Retina (tissue), 1 donor: Measurements from ENCODE around the gene PKD2.
"Not testable (repeated sequence)": the region's sequence is repeated elsewhere in the genome, so short reads cannot be mapped to it uniquely, and the experiment has no call there.

Source experiments
- DNase-seq: peaks from one replicate; pipeline ENCODE4 v3.0.0-alpha.2; 2016

The PKD2 gene

DNA sequence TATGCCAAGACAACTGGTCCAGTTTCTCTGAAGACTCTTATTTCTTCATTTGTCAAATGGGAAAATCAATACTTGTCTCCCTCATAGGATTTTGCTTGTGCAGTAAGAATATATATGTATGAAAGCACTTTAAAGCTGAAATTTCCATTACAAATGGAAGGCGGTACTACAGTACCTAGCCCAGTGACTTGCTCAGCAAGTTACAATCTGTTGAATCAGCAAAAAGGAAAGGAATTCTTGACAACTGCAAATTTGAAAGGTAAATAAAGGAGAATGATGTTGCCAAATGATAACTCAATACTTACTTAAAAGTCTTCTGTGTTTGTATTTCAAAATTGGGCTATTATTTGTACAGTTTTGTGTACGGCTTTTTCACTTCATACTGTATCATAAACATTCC, 71.1 kb downstream of the PKD2 start:
- no peak for DNase-seq

DNA sequence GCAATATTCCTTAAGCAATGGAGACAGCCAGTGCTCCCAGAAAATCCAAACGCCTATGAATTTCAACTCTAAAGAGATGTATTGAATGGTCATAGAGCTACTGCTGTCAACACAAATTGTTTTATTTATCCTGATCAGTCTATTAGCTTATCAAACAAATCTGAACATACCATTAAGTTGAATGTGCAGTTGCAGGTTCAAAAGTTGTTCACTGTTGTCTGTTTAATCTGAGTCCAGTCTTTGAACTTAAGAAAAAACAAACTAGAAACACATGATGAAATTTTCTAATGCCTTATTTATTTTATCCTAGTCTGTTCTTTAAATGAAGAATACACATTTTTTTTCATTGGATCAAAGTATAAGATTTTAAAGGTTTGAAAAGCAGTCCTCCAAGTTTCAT, 73.2 kb downstream of the PKD2 start:
- no peak for DNase-seq

DNA sequence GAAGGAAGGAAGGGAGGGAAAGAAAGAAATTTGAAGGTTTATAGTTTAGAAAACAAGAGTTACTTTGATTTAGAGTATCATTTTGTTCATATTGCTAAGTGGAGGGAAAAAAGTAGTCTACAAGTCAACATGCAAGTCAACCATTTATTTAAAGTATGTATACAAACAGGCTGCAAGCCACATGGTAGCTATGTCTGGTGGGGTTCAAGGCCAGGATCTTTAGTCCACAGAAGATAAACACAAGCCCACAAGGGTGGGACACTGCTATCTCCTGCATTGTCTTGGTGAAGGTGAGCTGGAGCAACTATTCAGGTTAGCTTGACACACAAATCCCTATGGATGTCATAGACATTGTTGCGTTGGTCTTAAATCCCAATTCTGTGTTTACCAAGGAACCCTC, 79.6 kb downstream of the PKD2 start:
- no peak for DNase-seq

DNA sequence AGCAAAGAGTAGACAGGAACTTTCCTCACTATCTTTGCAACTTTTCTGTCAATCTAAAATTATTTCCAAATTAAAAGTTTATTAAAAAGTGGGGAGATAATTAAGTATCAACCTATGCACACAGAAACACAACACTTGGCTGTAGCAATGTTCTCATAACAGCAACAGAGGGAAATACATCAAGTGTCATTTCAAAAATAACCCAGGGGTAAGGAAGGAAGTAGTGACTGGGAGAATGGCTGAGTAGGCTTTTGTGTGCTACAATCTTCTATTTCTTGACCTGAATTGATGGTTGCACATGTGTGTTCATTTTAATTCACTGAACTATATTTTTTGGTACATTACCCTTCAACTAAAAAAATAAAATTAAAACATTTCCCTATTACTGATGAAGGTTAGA, 83.5 kb downstream of the PKD2 start:
- DNase-seq, result no peak

DNA sequence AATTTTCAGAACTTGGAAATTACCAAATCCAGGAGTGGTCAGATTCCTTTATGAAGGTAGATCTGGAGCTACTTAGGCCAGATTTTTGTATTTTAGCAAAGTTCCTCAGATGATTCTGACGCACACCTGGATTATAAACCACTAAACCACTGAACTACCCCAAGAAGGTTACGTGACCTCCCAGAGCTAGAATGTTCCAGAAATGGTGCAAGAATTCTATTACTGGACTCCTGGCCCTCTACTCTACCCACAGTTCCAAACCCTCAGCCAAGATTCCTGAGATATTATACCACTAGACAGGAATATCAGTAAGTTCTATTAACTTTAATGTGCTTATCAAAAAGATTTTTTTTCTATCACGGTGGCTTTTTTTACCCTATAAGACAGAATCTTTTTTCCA, 83.9 kb downstream of the PKD2 start:
- DNase-seq, result no peak

DNA sequence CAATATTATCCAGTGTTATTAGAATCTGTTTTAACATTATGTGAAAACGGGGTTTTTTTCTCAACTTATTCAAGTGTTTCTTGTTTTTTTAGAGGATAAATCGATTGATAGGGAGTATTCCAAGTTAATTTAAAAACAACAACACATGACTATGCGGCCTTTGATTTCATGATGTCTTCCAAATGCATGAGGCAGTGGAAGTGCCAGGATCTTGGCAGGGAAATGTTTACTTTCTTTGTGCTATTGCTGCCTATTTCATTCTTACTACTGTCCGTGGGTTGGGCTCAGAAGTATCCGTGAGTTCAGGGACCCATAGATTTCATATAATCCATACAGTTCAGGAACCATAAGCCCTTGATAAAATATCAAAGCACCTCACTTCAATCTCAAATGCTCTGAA, 86.4 kb downstream of the PKD2 start:
- no peak for DNase-seq

DNA sequence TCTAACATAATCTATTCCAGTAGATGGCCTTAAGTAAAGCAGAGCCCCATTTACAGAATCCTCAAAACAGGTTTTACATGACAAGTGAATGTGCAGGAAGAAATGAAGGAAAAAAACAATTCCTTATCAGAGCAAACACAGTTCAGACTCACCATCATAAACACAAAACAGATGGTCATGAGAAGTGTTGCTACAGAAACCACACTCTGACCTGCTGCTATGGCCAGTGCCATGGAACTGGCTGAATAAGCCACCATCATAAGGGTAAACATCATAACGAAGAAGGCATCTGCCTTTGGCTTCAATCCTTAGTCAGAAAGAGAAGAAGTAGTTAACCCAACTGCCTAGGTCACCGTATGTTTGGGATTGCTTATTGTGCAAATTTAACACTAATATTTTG, 89.9 kb downstream of the PKD2 start:
- DNase-seq, result no peak

DNA sequence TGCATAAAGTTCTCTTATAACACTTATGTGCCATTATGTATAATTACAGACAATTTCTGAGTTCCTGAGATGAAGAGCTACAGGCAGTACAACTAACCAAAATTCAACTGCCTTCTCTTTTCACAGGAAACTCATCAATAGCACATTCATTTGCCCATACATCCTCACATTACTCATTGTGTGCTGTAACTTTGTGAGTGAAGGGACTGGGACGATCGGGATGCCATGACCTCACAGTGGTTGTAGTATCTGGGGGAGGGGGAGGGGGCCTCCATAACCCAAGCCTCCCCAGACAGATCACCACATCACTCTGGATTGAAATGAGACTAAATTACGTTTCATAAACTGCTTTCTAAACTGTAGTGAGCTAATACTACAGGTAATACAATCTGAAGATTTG, 90.3 kb downstream of the PKD2 start:
- no peak for DNase-seq

DNA sequence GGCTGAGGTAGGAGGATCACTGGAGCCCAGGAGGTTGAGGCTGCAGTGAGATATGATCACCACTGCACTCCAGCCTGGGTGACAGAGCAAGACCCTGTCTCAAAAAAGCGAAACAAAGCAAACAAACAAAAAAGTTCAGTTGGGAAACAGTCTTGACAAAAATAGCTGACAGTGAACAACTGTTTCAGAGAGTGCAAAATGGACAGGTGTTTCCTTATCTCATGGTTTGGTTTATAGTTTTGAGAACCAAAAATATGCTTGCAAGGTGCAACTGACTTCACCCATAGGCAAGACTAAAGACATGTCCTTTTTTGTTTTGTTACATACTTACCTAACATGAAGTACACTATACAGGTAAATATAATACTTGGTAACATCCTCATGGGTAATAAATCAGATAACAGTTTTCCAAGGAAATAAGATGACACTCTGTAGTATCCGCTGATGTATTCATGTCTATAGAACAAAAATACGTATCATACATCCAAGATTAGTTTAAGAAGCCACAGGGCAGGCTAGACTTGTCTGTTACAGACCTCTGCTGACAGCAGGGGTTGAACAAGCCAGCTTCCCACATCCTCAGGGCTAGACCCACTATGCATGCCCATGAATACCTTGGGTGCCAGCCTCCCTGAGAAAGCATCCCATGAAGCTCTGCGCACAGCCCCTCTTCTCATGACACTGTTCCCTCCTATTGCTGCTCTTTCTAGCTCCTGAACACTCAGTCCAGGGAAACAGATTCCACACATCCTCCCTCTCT, 91.7 kb downstream of the PKD2 start:
- no peak for DNase-seq

DNA sequence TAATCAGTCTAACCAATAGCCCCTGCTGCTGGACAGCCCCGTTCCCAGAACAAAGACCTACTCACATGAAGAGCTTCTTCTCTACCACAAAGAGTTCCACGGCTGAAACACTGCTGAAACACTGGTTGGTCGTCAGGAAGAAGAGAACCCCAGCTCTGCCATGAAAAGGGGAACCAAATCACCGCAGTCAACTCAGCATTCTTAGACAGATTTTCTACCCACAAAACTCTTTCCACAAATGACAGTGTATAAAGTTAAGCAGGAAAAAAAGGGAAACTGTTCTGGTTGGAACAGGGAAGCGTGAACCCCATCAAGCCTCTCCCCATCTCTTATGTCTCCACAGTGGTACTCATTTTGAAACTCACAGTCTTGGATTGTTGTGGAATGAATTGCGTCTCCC, 93.7 kb downstream of the PKD2 start:
- no peak for DNase-seq

DNA sequence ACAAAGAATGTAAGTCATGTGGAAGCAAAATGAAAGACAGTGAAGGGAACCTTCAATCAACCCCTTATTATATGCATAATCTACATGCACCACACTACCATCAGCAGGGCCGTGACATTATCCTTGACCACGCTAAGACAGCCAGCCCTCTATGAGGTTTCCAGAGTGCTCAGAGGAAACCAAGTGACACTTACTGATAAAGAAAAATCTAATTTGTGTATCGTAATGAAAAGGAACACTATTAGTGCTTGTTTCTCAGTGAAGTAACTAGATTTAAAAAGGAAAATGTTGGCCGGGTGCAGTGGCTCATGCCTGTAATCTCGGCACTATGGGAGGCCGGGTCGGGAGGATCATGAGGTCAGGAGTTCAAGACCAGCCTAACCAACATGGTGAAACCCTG, 94.6 kb downstream of the PKD2 start:
- DNase-seq, result no peak

DNA sequence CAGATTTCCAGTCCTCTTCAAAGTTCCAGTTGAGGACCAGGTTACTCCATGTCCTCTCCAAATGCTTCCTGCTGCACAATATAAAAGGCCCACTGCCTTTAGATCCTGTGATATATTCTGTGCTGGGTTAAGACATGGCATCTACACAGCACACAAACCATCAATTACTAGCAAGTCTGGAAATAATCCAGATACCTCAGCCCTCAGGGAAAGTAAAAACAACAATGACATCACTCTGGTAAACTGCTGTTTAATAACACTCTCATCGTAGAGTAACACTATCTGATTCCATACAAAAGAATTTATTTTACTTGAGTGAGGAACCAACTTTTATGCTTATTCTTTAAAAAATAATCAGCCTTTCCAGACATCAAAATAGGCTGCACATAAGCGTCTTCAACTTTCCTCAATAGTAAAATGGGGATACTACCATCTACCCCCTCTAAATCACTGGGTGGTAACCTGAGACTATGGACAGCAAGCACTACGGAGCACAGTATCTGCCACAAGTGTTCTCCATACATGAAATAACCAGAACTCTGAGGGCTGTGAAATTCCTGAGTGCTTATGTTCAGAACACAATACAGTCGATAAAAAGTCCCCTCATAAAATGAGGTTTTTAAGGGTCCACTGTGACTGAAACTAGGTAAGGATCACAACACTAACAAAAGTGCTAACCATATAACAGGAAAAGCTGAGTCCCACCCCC, 97.6 kb downstream of the PKD2 start:
- no peak for DNase-seq

DNA sequence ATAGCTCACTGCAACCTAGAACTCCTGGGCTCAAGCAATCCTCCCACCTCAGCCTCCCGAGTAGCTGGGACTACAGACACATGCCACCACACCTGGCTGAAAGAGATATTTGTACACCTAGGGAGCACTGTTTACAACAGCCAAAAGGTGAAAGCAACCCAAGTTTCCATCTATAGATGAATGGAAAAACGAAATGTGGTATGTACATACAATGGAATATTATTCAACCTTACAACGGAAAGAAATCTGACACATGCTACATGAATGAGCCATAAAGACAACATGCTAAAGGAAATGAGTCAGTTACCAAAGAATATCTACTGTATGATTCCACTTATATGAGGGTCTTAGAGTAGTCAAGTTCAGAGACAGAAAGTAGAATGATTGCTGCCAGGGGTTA, 98.8 kb downstream of the PKD2 start:
- no peak for DNase-seq

DNA sequence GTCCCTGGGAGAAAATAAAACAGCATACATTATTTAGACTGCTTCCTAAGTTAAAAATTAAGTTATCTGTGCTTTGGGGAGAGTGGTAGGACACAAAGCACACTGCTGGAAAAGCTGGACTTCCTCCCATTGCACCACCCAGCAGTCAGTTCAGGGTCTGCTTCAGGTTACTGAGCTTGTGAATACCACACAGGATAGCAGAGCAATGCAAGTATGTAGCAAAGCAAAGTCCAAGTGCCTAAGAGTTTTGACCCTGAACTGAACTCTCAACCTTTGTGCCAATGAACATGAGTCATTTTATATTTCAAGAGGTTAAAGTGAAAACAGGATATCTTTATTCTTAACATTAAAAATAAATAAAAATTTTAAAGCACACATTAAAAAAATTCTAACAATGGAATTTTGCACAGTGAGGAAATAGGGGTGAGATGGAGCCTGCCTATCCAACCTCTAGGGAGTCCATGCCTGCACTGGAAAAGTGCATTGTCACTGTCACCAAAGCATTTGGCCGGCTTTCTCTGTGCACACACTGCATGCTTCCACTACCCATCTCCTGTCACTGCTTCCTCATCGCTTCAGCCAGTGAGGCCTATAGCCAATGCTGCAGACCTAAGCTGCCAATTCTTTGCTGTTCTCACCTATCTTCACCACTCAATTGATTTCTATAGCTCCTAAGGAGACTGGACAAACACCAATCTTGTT, 100.1 kb downstream of the PKD2 start:
- DNase-seq, result no peak

DNA sequence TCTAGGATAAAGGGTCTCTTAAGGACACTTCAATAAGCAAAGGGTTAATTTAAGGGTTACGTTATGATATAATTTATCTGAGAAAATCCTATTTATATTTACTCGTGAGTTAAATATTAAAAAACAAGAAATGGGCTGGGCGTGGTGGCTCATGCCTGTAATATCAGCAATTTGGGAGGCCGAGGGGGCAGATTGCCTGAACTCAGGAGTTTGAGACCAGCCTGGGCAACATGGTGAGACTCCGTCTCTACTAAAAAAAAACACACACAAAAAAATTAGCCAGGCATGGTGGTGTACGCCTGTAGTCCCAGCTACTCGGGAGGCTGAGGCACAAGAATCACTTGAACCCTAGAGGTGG, 100.7 kb downstream of the PKD2 start:
- DNase-seq, result not testable (repeated sequence)

DNA sequence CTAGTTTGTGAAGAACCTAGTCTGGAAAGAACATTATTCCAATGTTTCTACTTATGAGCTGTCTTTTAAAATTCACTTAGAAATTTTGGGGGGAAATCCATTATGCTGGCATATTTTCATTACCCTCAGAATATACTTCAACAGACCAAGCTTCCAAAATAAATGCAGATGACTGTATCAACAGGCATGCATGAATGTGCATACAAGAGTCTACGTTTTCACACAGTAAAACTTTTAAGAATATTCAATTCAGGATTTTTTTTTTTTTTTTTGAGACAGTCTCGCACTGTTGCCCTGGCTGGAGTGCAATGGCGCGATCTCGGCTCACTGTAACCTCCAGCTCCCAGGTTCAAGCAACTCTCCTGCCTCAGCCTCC, 101.3 kb downstream of the PKD2 start:
- no peak for DNase-seq

DNA sequence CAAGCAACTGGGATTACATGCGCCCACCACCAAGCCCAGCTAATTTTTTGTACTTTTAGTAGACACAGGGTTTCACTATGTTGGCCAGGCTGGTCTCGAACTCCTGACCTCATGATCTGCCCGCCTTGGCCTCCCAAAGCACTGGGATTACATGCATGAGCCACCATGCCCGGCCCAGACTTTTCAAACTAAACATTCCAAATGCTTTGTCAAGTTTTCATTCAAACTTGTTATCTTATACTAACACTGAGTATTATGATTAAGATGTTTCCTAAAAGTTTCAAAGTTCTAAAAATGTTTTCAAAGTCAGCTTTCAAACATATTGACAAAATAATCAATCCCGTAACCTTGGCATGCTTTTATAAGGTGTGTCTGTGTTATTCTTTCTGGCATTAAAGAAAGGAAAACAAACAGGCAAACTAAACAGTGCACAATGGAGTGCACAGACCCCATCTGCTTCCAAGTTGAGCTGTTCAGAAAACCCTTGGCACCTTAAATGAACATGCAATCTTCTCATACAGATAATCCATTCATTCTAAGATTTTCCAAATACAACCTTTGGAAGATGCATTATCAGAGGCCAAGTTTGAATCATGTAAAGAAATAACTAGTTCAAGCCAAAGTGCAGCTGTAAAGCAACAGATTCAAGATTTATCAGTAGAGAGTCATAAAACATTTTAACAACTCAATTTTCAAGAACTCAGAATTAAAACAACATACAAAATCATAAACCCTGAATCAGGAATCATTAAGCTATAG, 101.9 kb downstream of the PKD2 start:
- no peak for DNase-seq

DNA sequence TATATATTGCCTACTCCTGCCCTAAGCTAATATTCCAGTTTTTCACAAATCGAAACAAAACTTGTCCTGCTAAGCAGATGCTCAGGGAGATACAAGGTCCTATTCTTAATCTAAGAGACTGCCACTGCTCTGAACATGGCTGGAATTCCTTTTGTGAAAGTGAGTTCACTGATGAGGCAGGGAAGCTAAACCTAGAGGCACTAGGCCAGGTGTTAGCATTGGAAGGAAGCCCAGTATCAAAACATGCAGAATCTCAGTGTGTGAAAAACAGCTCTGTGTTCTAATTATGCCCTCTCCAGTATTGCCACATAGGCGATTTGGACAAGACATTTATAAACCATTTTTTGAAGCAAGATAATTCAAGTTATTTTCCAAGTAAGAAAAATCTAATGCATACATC, 103.4 kb downstream of the PKD2 start:
- DNase-seq, result no peak

DNA sequence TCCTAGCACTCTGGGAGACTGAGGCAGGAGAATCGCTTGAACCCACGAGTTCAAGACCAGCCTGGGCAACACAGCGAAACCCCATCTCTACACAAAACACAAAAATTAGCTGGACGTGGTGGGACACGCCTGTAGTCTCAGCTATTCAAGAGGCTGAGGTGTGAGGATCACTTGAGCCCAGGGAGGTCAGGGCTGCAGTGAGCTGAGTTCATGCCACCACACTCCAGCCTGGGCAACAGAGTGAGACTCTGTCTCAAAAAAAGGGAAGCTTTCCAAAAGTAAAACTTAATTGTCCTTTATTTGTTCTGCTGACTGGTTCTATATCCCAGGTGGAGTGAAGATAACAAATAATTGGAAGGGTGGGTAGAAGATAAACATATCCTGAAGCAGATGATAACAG, 105.4 kb downstream of the PKD2 start:
- no peak for DNase-seq

DNA sequence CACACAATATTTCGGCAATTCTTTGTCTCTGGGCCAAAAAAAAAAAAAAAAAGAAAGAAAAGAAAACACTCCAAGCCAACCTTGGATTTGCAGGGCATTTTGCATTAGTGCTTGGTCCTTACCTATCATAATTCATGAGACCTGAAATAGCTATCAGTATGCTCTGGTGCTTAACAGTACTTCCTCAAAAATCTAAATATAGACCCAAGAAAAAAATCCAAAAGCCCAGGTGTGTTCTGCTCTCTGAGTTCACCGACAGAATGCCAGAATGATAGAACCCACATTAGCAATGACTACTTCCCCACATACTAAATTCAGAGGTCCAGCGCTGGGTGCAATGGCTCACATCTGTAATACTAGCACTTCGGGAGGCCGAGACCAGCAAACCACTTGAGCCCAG, 108.2 kb downstream of the PKD2 start:
- no peak for DNase-seq

DNA sequence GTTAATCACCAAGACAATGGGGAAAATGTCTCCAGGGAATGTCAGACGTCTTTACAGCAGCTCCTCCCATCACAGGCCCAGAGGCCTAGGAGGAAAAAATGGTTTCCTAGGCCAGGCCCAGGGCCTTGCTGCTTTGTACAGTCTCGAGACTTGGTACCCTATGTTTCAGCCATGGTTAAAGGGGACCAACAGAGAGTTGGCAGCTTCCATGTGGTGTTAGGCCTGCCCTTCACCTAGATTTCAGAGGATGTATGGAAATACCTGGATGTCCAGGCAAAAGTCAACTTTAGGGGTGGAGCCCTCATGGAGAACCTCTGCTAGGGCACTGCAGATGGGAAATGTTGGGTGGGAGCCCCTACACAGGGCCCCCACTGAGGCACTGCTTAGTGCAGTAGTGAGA, 112.5 kb downstream of the PKD2 start:
- no peak for DNase-seq

DNA sequence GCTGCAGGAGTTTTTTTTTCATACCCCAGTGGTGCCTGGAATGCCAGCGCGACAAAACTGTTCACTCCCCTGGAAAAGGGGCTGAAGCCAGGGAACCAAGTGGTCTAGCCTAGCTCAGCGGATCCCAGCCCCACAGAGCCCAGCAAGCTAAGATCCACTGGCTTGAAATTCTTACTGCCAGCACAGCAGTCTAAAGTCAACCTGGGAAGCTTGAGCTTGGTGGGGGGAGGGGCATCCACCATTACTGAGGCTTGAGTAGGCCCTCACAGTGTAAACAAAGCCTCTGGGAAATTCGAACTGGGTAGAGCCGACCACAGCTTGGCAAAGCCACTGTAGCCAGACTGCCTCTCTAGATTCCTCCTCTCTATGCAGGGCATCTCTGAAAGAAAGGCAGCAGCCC, 114.8 kb downstream of the PKD2 start:
- not testable (repeated sequence) for DNase-seq
